ENCODE data around the gene GGACT. TPM values are rescaled to one million over a fixed set of nuclear protein-coding genes. Genes with fewer than 3 reads are reported as not detected.

GGACT gene
- total and polyA plus RNA-seq, 2 donors from 2014 or later, result 9.3 to 15.6 TPM

DNA sequence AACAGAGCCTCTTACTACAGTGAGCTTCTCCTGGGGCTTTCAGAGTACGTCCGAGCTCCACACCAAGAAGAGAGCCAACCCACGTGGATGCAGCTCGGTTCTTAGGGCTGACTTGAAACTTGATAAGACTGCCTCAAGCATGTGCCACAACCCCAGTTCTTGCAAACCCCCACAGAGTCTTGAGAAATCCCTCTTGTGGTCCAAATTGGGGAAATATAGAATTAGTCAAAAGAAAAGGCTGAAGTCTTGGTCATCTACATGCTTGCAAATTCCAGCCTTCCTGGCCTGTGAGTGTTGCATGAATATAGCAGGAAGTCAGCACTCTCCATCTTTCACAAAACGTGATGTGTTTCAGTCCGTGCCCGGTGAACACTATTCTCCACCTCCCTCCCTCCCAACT, 95.2 kb downstream of the GGACT start:
- FAIRE-seq (no peak), DNase-seq (no peak)
- Histone ChIP-seq H3K27me3 (ENCODE audit: control insufficient read depth, insufficient read depth, low read length) (no peaks in the 10 kb centered on the region), H3K36me3 (ENCODE audit: control insufficient read depth in 2 of 3, insufficient read depth in 3 of 3, low read length in 3 of 3) (no peaks in the 10 kb centered on the region), H3K4me3 (ENCODE audit: low read length in 3 of 3) (no peak overlapping the region), H3K4me1 (ENCODE audit: control insufficient read depth in 2 of 3, insufficient read depth in 2 of 3, low read depth in 1 of 3, low read length in 3 of 3) (peaks cover 0 to 2% (median 0%) of the 10 kb centered on the region in 3 donors), H3K9me3 (ENCODE audit: control insufficient read depth in 2 of 3, insufficient read depth in 1 of 3, low read length in 3 of 3) (no peaks in the 10 kb centered on the region), H3K9ac (ENCODE audit: low read length in 3 of 3) (no peak overlapping the region), H3K27ac (ENCODE audit: low read depth in 2 of 2, low read length in 2 of 2) (no peak overlapping the region)
- TF ChIP-seq, protein P1, sequence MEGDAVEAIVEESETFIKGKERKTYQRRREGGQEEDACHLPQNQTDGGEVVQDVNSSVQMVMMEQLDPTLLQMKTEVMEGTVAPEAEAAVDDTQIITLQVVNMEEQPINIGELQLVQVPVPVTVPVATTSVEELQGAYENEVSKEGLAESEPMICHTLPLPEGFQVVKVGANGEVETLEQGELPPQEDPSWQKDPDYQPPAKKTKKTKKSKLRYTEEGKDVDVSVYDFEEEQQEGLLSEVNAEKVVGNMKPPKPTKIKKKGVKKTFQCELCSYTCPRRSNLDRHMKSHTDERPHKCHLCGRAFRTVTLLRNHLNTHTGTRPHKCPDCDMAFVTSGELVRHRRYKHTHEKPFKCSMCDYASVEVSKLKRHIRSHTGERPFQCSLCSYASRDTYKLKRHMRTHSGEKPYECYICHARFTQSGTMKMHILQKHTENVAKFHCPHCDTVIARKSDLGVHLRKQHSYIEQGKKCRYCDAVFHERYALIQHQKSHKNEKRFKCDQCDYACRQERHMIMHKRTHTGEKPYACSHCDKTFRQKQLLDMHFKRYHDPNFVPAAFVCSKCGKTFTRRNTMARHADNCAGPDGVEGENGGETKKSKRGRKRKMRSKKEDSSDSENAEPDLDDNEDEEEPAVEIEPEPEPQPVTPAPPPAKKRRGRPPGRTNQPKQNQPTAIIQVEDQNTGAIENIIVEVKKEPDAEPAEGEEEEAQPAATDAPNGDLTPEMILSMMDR (IDR thresholded peaks at IDR 0.05; ENCODE audit: borderline replicate concordance, extremely low read depth, insufficient read depth), result no peak
- intact Hi-C loops (cut with DNase I), result no loop called here

DNA sequence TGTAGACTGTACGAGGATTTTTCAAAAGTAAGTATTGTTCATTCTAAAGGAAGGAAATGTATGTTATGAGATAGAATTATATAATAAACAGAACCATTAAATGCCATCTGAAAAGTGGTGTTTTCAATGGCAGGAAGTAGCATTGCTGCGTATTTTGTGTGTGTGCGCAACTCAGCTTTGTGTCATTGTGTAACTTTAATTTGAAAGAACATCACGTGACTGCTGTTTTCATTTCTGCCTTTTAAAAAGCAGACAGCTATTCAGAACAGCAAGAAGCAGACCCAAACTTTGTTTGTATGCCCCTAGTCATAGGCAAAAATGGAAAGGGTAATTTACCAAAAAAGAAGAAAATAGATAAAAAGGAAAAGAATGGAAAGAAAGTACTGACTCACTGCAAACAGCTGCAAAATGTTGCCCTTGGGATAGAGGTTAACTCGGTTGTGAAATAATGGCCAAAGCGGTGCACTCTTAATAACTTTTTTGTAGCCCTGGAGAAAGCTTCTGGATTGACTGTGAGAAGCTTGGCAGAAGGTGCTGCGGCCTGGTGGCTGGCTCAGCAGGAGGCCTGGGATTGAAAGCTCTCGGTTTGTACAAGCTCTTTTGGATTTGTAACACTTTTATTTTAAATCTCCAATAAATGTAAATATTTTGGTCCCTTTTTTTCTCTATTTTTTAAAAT, 97.3 kb downstream of the GGACT start:
- FAIRE-seq (no peak), DNase-seq (peak in 1 of 5 donors; percentile 55)
- Histone ChIP-seq H3K36me3 (ENCODE audit: control insufficient read depth in 2 of 3, insufficient read depth in 3 of 3, low read length in 3 of 3) (no peaks in the 10 kb centered on the region), H3K9ac (ENCODE audit: low read length in 3 of 3) (no peak overlapping the region), H3K27me3 (ENCODE audit: control insufficient read depth, insufficient read depth, low read length) (no peaks in the 10 kb centered on the region), H3K4me3 (ENCODE audit: low read length in 3 of 3) (no peak overlapping the region), H3K4me1 (ENCODE audit: control insufficient read depth in 2 of 3, insufficient read depth in 2 of 3, low read depth in 1 of 3, low read length in 3 of 3) (peaks cover 0 to 2% (median 0%) of the 10 kb centered on the region in 3 donors), H3K9me3 (ENCODE audit: control insufficient read depth in 2 of 3, insufficient read depth in 1 of 3, low read length in 3 of 3) (no peaks in the 10 kb centered on the region), H3K27ac (ENCODE audit: low read depth in 2 of 2, low read length in 2 of 2) (peak overlapping the region in 1 of 2 donors; percentile 2)
- TF ChIP-seq, protein P1 (IDR thresholded peaks at IDR 0.05; ENCODE audit: borderline replicate concordance, extremely low read depth, insufficient read depth), result no peak
- intact Hi-C loops (cut with DNase I), result no loop called here

- DNase-seq (peak in 4 of 5 donors; percentile 45 to 72 (median 52)), FAIRE-seq (no peak)
- TF ChIP-seq, protein P1 (IDR thresholded peaks at IDR 0.05; ENCODE audit: borderline replicate concordance, extremely low read depth, insufficient read depth), result no peak
- Histone ChIP-seq H3K27ac (ENCODE audit: low read depth in 2 of 2, low read length in 2 of 2) (peak overlapping the region in 1 of 2 donors; percentile 2), H3K36me3 (ENCODE audit: control insufficient read depth in 2 of 3, insufficient read depth in 3 of 3, low read length in 3 of 3) (no peaks in the 10 kb centered on the region), H3K4me1 (ENCODE audit: control insufficient read depth in 2 of 3, insufficient read depth in 2 of 3, low read depth in 1 of 3, low read length in 3 of 3) (peaks cover 0 to 2% (median 0%) of the 10 kb centered on the region in 3 donors), H3K9ac (ENCODE audit: low read length in 3 of 3) (no peak overlapping the region), H3K9me3 (ENCODE audit: control insufficient read depth in 2 of 3, insufficient read depth in 1 of 3, low read length in 3 of 3) (no peaks in the 10 kb centered on the region), H3K4me3 (ENCODE audit: low read length in 3 of 3) (no peak overlapping the region), H3K27me3 (ENCODE audit: control insufficient read depth, insufficient read depth, low read length) (no peaks in the 10 kb centered on the region)
- intact Hi-C loops (cut with DNase I), result no loop called here
Observed at GRCh38 chr13:100490692-100491091, 97.9 kb downstream of the GGACT start.
